ENCODE data around the gene CLEC19A.

The CLEC19A gene

DNA sequence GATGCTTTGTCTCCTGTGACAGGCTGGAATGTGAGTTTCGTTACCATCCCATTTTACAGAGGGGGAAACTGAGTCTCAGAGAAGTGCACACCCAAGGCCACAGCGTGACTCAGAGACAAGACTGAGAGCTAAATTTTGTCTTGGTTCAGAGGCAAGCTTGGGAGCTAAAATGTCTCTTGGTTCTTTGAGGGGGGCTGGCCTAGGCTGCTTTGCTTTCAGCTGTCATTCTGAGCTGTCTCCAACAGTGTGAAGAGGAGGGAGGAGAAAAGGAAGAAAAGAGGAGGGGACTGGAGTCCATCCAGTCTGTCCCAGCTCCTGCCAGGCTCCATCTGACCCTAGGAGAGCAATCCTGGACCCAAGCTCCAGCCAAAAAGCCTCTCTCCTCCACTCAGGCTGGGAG, at the start of gene CLEC19A:
TSS of gene CLEC19A (plus strand) at position 301 of the 400 bp plus-strand sequence. CDS start 121 bp downstream, outside the sequence.
- Mint-ChIP-seq H3K27me3 (no peaks in the 10 kb centered on the region), H3K4me3 (no peak within 1 kb of the TSS), H3K36me3 (no peaks in the 10 kb centered on the region), H3K4me1 (no peaks in the 10 kb centered on the region), H3K27ac (no peak within 1 kb of the TSS), H3K9me3 (no peaks in the 10 kb centered on the region)

DNA sequence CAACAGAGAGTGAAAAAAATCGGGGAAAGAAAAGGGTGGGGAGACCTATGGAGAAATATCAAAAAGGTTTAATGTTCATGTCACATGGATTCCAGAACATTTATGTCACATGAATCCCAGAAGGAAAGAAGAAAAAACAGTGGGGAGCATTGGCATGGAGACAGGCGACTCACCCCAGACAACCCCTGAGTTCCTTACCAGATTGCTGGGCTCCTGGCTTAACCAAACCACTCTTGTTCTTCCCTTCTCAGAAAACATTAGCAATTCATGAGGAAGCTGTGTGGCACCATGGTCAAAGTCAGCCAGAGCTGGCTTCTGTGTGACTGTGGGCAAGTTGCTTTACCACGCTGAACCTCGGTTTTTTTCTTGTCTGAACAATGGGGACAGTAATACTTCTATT, 49.6 kb upstream of the CLEC19A start:
- Mint-ChIP-seq H3K27ac (no peak overlapping the region), H3K4me1 (no peaks in the 10 kb centered on the region), H3K4me3 (no peak overlapping the region), H3K9me3 (peaks cover 10% of the 10 kb centered on the region), H3K36me3 (peaks cover 3% of the 10 kb centered on the region), H3K27me3 (no peaks in the 10 kb centered on the region)

DNA sequence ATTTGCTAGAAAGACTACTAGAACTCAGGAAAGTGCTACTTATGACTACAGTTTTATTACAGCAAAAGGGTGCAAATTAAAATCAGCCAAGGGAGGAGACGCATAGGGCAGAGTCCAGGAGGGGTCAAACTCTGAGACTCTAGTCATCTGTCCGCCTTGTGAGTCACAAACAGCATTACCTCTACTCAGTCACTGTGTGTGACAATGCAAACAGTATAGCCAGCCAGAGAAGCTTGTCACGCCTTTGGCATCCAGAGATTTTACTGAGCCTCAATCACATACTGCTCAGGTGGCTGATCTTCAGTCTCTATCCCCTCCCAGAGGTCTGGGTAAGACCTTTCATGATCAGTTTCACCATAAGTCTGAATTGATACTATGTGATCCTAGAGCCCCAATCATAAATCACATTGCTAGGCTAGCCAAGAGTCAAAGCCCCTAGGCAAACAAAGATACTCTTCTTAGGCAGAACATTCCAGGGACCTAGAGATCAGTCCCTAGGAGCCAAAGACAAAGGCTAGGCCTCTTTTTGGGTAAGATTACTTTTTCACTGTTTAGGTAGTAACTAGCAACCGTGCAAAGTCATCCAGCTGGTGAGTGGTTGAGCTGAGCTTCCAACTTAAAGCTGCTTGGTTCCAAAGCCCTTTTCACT, 48.8 kb upstream of the CLEC19A start:
- no peaks in the 10 kb centered on the region for H3K27me3 Mint-ChIP-seq
- H3K27ac Mint-ChIP-seq, result no peak overlapping the region
- peaks cover 3% of the 10 kb centered on the region for H3K36me3 Mint-ChIP-seq
- no peaks in the 10 kb centered on the region for H3K4me1 Mint-ChIP-seq
- no peak overlapping the region for H3K4me3 Mint-ChIP-seq
- H3K9me3 Mint-ChIP-seq, result peaks cover 10% of the 10 kb centered on the region

DNA sequence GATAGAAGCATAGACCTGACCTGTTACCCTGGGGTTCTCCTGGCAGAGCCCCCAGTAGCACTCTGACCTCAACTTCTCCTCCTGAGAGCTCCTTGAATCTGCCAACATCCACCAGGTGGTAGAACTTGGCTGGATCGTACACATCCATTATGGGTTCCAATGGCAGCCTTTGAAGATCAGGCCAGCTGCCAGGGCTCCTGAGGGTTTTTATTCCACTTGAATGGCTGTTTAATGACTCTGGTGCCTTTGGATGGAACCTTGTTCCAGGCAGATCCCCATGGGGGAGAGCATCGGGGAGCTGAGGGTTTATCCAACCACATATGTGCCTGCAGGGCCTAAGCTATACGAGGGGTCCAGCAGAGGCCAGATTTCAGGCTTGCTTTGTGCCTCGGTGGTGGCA, 47.1 kb upstream of the CLEC19A start:
- H3K4me3 Mint-ChIP-seq, result no peak overlapping the region
- H3K4me1 Mint-ChIP-seq, result no peaks in the 10 kb centered on the region
- H3K9me3 Mint-ChIP-seq, result peaks cover 10% of the 10 kb centered on the region
- no peak overlapping the region for H3K27ac Mint-ChIP-seq
- H3K36me3 Mint-ChIP-seq, result peaks cover 3% of the 10 kb centered on the region
- H3K27me3 Mint-ChIP-seq, result no peaks in the 10 kb centered on the region

DNA sequence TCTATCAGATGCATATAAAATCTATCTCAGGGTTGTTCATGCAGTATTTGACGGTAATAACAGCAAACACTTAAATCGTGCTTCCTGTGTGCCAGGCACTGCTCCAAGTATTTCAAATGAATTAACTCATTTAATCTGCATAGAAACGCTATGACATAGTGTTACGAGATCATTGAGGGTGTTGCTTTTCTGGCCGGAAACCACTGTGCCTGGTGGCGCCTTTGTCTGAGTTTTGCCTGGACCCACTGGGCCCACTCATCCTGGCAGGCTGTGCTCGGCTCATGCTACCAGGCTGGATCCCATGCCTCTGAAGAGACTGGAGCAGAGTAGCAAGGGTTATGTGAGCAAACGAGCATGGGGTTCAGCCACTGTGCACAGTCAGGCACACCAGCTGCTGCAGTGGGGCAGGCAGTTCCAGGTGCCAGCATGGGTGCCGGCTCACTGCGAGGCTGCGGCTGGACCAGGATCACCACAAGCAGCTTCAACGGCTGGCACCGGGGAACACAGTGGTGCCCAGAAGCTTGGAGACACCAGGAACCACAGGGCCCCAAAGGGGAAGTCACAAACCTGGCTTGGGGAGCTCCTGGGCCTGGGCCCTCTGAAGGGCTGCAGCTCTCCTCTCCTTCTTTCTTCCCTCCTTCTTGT, 45.9 kb upstream of the CLEC19A start:
- peaks cover under 1% of the 10 kb centered on the region for H3K27me3 Mint-ChIP-seq
- H3K27ac Mint-ChIP-seq, result no peak overlapping the region
- H3K4me1 Mint-ChIP-seq, result no peaks in the 10 kb centered on the region
- no peak overlapping the region for H3K4me3 Mint-ChIP-seq
- H3K36me3 Mint-ChIP-seq, result peaks cover 3% of the 10 kb centered on the region
- peaks cover 12% of the 10 kb centered on the region for H3K9me3 Mint-ChIP-seq

DNA sequence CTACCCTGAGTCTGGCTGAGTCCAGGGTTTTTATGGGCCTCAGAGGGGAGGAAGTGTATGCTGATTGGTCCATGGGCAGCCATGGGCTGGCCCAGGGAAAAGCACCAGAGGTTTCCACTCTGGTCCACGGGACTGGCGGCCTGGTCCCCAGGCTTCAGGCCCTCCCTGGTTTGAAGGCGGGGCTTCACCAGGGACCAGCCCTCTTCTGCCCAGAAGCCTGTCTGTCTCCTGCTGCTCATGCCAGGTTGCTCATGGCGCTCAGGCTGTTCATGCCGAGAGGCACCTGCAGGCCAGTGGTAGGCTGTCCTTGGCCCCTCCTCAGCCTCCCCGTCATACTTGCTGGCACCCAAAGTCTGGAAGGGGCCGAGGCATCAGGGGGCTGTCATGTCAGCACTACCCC, 45.0 kb upstream of the CLEC19A start:
- Mint-ChIP-seq H3K36me3 (peaks cover 2% of the 10 kb centered on the region), H3K27ac (no peak overlapping the region)

DNA sequence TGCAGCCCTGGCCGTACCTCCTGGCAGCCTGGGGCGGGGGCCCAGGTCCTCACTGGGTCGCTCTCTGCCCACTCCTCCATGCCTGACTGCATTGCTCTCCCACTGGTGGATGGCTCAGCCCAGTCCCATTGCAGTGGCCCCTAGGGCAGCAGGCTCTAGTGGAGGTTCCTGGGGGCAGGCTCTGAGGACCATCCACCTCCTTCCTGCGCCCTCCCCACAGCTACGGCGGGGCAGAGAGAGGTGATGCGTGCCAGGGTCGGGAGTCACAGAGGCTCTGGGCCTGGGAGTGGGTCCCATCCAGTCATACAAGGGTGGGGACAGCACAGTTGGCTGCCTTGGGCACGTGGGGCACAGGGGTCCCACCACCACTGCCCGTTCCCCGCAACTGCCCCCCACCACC, 44.0 kb upstream of the CLEC19A start:
- no peaks in the 10 kb centered on the region for H3K4me1 Mint-ChIP-seq
- H3K27ac Mint-ChIP-seq, result no peak overlapping the region
- no peaks in the 10 kb centered on the region for H3K36me3 Mint-ChIP-seq
- H3K4me3 Mint-ChIP-seq, result no peak overlapping the region
- H3K27me3 Mint-ChIP-seq, result peaks cover 2% of the 10 kb centered on the region
- H3K9me3 Mint-ChIP-seq, result peaks cover 5% of the 10 kb centered on the region

More for the DNA sequence above, 45.0 kb upstream of the CLEC19A start:
- peaks cover 12% of the 10 kb centered on the region for H3K9me3 Mint-ChIP-seq
- H3K4me1 Mint-ChIP-seq, result no peaks in the 10 kb centered on the region
- H3K27me3 Mint-ChIP-seq, result peaks cover 2% of the 10 kb centered on the region
- no peak overlapping the region for H3K4me3 Mint-ChIP-seq

DNA sequence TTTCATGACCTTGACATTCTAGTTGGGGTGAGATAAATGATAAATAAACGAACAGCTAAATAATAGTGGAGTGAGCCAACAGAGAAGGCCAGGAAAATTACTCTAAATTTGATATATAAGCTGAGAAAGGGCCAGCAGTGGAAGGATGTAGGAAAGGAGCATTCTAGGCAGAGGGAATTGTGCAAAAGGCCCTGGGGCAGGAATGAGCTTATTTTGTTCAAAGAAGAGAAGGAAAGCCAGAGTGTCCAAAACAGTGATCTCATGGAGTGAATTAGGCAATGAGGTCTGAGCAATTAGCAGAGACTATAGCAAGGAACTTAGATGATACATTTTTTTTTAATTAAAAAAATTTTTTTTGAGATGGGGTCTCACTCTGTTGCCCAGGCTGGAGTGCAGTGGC, 43.3 kb upstream of the CLEC19A start:
- Mint-ChIP-seq H3K9me3 (peaks cover 5% of the 10 kb centered on the region), H3K27me3 (peaks cover 2% of the 10 kb centered on the region), H3K27ac (no peak overlapping the region), H3K4me3 (no peak overlapping the region), H3K36me3 (no peaks in the 10 kb centered on the region), H3K4me1 (no peaks in the 10 kb centered on the region)

DNA sequence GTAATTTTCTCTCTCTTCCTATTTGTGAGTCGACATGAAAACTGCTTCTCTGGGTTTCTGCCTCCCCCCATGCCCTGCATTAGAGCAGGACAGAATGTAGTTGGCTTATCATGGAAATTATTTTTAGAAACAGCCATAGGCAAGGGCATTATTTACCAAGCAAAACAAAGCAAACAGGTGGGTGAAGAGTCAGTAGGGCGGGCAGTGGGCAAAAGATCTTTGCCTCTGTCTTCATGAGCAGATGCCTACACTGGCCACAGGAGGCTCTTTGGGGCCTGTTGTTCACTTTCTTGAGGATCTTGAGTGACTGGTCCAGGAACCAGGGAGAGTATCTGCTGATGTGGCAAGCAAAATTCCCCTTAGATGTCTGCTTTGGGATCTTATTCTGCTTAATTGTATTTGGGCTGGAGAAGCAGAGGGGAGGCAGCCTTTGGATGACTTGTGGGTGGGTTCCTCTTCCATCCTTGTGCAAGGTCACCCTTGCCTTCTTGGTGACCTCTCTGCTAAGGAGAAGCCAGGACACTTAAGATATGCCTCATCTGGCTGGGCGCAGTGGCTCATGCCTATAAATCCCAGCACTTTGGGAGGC, 42.5 kb upstream of the CLEC19A start:
- no peak overlapping the region for H3K27ac Mint-ChIP-seq
- H3K27me3 Mint-ChIP-seq, result peaks cover 2% of the 10 kb centered on the region
- no peak overlapping the region for H3K4me3 Mint-ChIP-seq
- H3K36me3 Mint-ChIP-seq, result no peaks in the 10 kb centered on the region
- peaks cover 5% of the 10 kb centered on the region for H3K9me3 Mint-ChIP-seq
- no peaks in the 10 kb centered on the region for H3K4me1 Mint-ChIP-seq

DNA sequence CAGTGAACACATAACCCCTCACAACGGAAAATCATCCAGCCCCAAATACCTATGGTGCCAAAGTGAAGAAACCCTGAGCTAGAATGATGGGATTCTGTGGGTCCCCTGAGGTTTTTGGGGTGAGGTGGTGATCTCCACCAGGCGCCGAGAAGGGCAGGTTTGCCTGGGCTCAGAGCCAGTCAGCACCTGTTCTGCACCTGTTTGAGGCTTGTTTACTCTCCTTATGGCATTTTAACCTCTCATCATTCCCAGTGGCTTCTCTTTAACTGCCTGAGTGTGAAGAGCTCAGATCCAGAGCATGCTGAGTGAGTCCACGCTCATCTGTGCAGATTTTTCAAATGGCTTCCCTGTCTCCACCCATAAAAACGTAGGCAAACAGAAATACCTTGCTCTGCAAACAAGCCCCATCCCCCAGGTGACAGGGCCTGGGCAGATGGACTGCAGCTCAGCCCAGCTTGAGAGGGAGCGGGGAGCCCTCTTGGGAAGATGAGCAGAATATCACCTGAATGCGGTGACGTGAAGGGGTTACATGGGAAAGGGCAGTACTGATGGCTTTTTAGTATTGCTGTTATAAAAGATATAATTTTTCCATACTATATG, 40.1 kb upstream of the CLEC19A start:
- H3K9me3 Mint-ChIP-seq, result peaks cover 5% of the 10 kb centered on the region
- H3K27me3 Mint-ChIP-seq, result peaks cover 2% of the 10 kb centered on the region
- H3K27ac Mint-ChIP-seq, result no peak overlapping the region
- no peaks in the 10 kb centered on the region for H3K36me3 Mint-ChIP-seq
- H3K4me3 Mint-ChIP-seq, result no peak overlapping the region
- no peaks in the 10 kb centered on the region for H3K4me1 Mint-ChIP-seq

DNA sequence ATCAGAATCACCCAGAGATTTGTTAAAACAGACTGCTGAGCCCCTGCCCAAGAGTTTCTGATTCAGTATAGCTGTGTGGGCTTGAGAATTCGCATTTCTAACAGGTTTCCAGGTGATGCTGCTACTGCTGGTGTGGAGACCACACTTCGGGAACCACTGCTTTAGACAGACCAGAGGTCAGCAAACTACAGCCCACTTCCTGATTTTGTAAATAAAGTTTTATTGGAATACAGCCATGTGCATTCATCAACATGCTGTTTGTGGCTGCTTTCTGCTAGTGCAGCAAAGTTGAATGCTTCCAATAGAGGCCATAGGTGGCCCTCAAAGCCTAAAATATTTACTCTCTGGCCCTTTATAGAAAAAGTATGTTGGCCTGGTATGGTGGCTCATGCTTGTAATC, 32.6 kb upstream of the CLEC19A start:
- Mint-ChIP-seq H3K27ac (no peak overlapping the region), H3K4me3 (no peak overlapping the region), H3K4me1 (no peaks in the 10 kb centered on the region), H3K36me3 (no peaks in the 10 kb centered on the region), H3K27me3 (peaks cover 2% of the 10 kb centered on the region), H3K9me3 (no peaks in the 10 kb centered on the region)

DNA sequence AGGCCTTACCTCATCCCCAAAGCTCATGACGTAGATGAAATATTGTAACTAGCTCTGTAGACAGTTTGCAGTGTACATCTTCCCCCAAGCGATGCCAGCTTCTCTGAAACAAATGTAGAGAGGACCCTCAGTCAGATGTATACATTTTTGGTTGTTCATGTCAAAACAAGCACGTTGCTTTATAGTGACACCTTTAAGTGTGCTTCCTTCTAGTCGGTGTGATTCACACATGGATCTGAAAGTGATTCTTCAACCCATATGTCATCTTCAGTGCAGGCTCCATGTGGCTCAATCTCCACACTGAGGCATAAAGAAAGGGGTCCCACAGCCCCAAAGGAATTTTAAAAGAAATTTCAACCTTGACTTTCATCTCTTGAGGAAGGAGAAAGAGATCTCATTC, 30.9 kb upstream of the CLEC19A start:
- Mint-ChIP-seq H3K4me3 (no peak overlapping the region), H3K27me3 (peaks cover 2% of the 10 kb centered on the region), H3K9me3 (no peaks in the 10 kb centered on the region), H3K4me1 (no peaks in the 10 kb centered on the region), H3K27ac (no peak overlapping the region), H3K36me3 (no peaks in the 10 kb centered on the region)

DNA sequence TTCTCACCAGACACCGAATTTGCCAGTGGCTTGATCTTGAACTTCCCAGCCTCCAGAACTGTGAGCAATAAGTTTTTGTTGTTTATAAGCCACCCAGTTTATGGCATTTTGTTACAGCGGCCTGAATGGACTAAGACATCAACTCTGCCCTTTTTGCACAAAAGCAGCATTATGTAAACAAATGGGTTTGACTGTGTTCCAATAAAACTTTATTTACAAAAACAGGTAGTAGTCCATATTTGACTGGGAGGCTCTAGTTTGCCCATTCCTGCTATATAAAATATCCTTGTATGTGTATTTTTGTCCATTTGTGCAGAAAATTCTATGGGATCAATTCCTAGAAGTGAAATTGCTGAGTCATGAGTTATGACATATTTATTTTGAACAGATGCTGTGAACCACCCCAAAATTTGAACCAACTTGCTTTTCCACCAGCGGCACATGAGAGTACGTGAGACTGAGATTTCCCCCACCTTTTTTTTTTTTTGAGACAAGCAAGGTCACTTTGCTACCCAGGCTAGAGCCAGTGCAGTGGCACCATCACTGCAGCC, 21.3 kb upstream of the CLEC19A start:
- peaks cover 3% of the 10 kb centered on the region for H3K36me3 Mint-ChIP-seq
- H3K27me3 Mint-ChIP-seq, result peaks cover 2% of the 10 kb centered on the region
- H3K4me3 Mint-ChIP-seq, result no peak overlapping the region
- H3K9me3 Mint-ChIP-seq, result peaks cover 7% of the 10 kb centered on the region
- no peaks in the 10 kb centered on the region for H3K4me1 Mint-ChIP-seq
- H3K27ac Mint-ChIP-seq, result no peak overlapping the region

DNA sequence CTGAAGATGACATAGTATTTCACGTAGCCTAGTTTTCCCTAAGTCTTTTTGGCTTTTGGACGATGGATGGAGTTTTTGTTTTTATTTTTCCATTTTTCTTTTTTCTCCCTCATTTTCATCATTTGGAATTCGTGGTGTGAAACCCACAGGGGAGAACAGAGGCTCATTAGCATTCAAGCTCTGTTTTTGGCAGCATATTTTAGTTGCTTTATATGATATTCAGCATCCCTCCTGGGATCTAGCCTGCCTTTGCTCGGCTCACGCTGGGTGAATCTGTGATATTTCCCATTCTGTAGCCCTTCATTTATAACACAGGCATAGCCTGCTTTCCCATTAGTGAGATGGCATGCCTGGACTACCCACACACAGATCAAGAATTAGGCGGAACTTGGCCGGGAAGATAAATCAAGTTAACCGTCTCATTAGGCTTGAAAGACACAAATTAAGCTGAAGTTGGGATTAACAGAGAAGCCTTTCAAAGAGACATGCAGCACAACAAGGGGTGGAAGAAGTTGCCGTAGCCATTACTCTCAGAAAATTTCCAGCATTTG, 20.1 kb upstream of the CLEC19A start:
- no peak overlapping the region for H3K4me3 Mint-ChIP-seq
- peaks cover 3% of the 10 kb centered on the region for H3K36me3 Mint-ChIP-seq
- no peaks in the 10 kb centered on the region for H3K4me1 Mint-ChIP-seq
- no peak overlapping the region for H3K27ac Mint-ChIP-seq
- peaks cover under 1% of the 10 kb centered on the region for H3K27me3 Mint-ChIP-seq
- peaks cover 9% of the 10 kb centered on the region for H3K9me3 Mint-ChIP-seq

DNA sequence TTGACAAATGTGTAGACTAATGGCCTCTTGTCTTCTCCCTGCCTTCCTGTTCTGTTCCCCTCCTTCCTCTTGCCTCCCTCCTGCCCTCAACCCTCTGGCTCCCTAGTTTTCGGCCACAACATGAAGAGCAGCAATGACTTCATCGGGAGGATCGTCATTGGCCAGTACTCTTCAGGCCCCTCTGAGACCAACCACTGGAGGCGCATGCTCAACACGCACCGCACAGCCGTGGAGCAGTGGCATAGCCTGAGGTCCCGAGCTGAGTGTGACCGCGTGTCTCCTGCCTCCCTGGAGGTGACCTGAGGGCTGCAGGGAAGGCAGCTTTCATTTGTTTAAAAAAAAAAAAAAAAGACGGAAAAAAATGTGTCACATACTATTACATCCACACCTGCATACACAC, 18.8 kb upstream of the CLEC19A start:
- peaks cover 9% of the 10 kb centered on the region for H3K9me3 Mint-ChIP-seq
- H3K4me3 Mint-ChIP-seq, result no peak overlapping the region
- no peaks in the 10 kb centered on the region for H3K27me3 Mint-ChIP-seq
- H3K36me3 Mint-ChIP-seq, result peaks cover 3% of the 10 kb centered on the region
- H3K27ac Mint-ChIP-seq, result no peak overlapping the region
- H3K4me1 Mint-ChIP-seq, result no peaks in the 10 kb centered on the region

DNA sequence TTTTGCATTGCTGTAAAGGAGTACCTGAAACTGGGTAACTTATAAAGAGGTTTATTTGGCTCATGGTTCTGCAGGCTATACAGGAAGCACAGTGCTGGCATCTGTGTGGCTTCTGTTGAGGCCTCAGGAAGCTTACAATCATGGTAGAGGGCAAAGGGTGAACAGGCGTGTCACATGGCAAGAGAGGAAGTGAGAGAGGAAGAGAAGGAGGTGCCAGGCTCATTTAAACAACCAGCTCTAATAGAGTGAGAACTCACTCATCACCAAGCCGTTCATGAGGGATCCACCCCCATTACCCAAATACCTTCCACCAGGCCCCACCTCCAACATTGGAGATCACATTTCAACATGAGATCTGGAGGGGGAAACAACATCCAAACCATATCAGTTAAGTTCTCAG, 16.4 kb upstream of the CLEC19A start:
- no peaks in the 10 kb centered on the region for H3K4me1 Mint-ChIP-seq
- H3K27me3 Mint-ChIP-seq, result peaks cover 3% of the 10 kb centered on the region
- no peak overlapping the region for H3K4me3 Mint-ChIP-seq
- H3K36me3 Mint-ChIP-seq, result peaks cover 3% of the 10 kb centered on the region
- no peak overlapping the region for H3K27ac Mint-ChIP-seq
- H3K9me3 Mint-ChIP-seq, result peaks cover 9% of the 10 kb centered on the region
